ENCODE results near the gene SMYD3. TPM values are rescaled to one million over a fixed set of nuclear protein-coding genes. Genes with fewer than 3 reads are reported as not detected.

Gene SMYD3
- total and polyA plus RNA-seq, 2 donors (not counting 3 experiments of a cell fraction or from before 2014, with no cell fraction given) = 16.0 to 32.1 TPM

- POLR2A ChIA-PET = no interaction called here
- FAIRE-seq (no peak), DNase-seq (ENCODE audit: low read depth, low spot score) (no peak)
- H3K9me1 ChIP-seq (replicated peaks; ENCODE audit: control insufficient read depth, extremely low read depth, insufficient read depth, low read length) = no peaks in the 10 kb centered on the region
- BruUV-seq (replicated peaks) = no TSS peak
- no peaks in the 10 kb centered on the region for H4K20me1 ChIP-seq (replicated peaks; ENCODE audit: control insufficient read depth, extremely low read depth, insufficient read depth, low read length)
- no peak overlapping the region for H3K27ac ChIP-seq (ENCODE audit: insufficient read depth, low read depth, low read length)
- H3K4me1 ChIP-seq (ENCODE audit: control insufficient read depth, extremely low read depth, insufficient read depth, low read length) = no peaks in the 10 kb centered on the region
- CTCF ChIA-PET = interaction anchor here (1.1 to 1.5 kb wide), 2 partner anchors 14 to 90 kb away, joined by 3 to 4 read pairs; no protein-coding TSS in a partner anchor
- no peaks in the 10 kb centered on the region for H3K9me3 ChIP-seq (replicated peaks; ENCODE audit: control insufficient read depth, insufficient read depth, low read length)
- H3K4me2 ChIP-seq (ENCODE audit: insufficient read depth, low read length) = no peak overlapping the region
- TF ChIP-seq EZH2 (IDR thresholded peaks at IDR 0.05; ENCODE audit: borderline replicate concordance, low read depth, low read length, severe bottlenecking) (no peak), POLR2A (IDR thresholded peaks at IDR 0.05; ENCODE audit: low read depth, low read length) (no peak), MYC (IDR thresholded peaks at IDR 0.05; ENCODE audit: low read depth, low read length) (no peak), GATA2 (IDR thresholded peaks at IDR 0.05; ENCODE audit: insufficient read depth, insufficient read length, low read depth, low read length) (no peak), JUN (IDR thresholded peaks at IDR 0.05; ENCODE audit: borderline replicate concordance, insufficient read depth, insufficient read length, low read depth) (no peak), CTCF (IDR thresholded peaks at IDR 0.05; ENCODE audit: extremely low read depth in 1 of 2, insufficient read depth in 1 of 2, low read depth in 1 of 2, low read length in 2 of 2) (no peak), MAX (IDR thresholded peaks at IDR 0.05; ENCODE audit: insufficient read depth, insufficient read length) (no peak), POLR2AphosphoS5 (IDR thresholded peaks at IDR 0.05; ENCODE audit: insufficient read depth, low read depth, low read length) (no peak), FOS (IDR thresholded peaks at IDR 0.05; ENCODE audit: borderline replicate concordance, insufficient read depth, low read length) (no peak)
- H3K9ac ChIP-seq (replicated peaks; ENCODE audit: extremely low read depth, insufficient read depth, low read length) = no peak overlapping the region
- dilution Hi-C loops (cut with MboI; ENCODE audit: extremely low pct_ligation_motif_present, low sequenced_read_pairs) = no loop called here
- intact Hi-C loops (cut with micrococcal nuclease) = no loop called here
- no peak overlapping the region for H2AFZ ChIP-seq (ENCODE audit: low read depth, low read length)
- H3K27me3 ChIP-seq (ENCODE audit: control insufficient read depth in 2 of 2, insufficient read depth in 2 of 2, low read length in 2 of 2) = no peaks in the 10 kb centered on the region
- H3K79me2 ChIP-seq (ENCODE audit: control insufficient read depth, insufficient read depth, low read length) = no peaks in the 10 kb centered on the region
- no peak overlapping the region for H3K4me3 ChIP-seq (replicated peaks in 1 of 3; ENCODE audit: insufficient read depth in 1 of 3, low read depth in 1 of 3, low read length in 3 of 3)
- H3K36me3 ChIP-seq (ENCODE audit: control insufficient read depth in 2 of 2, extremely low read depth in 1 of 2, insufficient read depth in 2 of 2, low read length in 2 of 2) = no peaks in the 10 kb centered on the region
Observed at GRCh38 chr1:246208105-246208504, 299.0 kb downstream of the SMYD3 start.
